Kidney (tissue), 14 donors: ENCODE measurements around the gene PDE6D. TPM values are rescaled to one million over a fixed set of nuclear protein-coding genes. Genes with fewer than 3 reads are reported as not detected.

Source experiments
- DNase-seq, 5 donors: peaks; one replicate each; pipeline ENCODE4 v3.0.0-alpha.2; 2013 to 2020
- FAIRE-seq: peaks from 2 replicates; lab custom pipeline; 2012; peaks lifted over from hg19 to GRCh38; lab: Jason Lieb, UNC
- H3K27ac ChIP-seq, 2 donors: one replicate each; pipeline ENCODE4 v1.7.0; 2013; ENCODE audit warnings: low read depth in 2 of 2, low read length in 2 of 2, inconsistent platforms in 1 of 2
- H3K27me3 ChIP-seq: one replicate; pipeline ENCODE4 v1.7.1; 2013; ENCODE audit warnings: low read length, inconsistent platforms; ENCODE audit not compliant: control insufficient read depth, insufficient read depth
- H3K36me3 ChIP-seq, 3 donors: one replicate each; pipeline versions ENCODE4 v1.7.0 to v1.7.1; 2013; ENCODE audit warnings: low read length in 3 of 3, control low read depth in 1 of 3, inconsistent platforms in 1 of 3; ENCODE audit not compliant: insufficient read depth in 3 of 3, control insufficient read depth in 2 of 3
- H3K4me1 ChIP-seq, 3 donors: one replicate each; pipeline versions ENCODE4 v1.7.0 to v1.7.1; 2013; ENCODE audit warnings: low read length in 3 of 3, inconsistent platforms in 1 of 3, low read depth in 1 of 3; ENCODE audit not compliant: control insufficient read depth in 2 of 3, insufficient read depth in 2 of 3
- H3K4me3 ChIP-seq, 3 donors: one replicate each; pipeline versions ENCODE4 v1.7.0 to v1.8.1; 2013; ENCODE audit warnings: low read length in 3 of 3, control low read depth in 1 of 3, inconsistent platforms in 1 of 3
- H3K9ac ChIP-seq, 3 donors: one replicate each; pipeline versions ENCODE4 v1.7.0 to v1.7.1; 2013; ENCODE audit warnings: low read length in 3 of 3, control low read depth in 1 of 3, inconsistent platforms in 1 of 3
- H3K9me3 ChIP-seq, 3 donors: one replicate each; pipeline versions ENCODE4 v1.7.0 to v1.7.1; 2013; ENCODE audit warnings: low read length in 3 of 3, control low read depth in 1 of 3, inconsistent platforms in 1 of 3; ENCODE audit not compliant: control insufficient read depth in 2 of 3, insufficient read depth in 1 of 3
- intact Hi-C: fragments of 100-400 bp; cut with DNase I; formaldehyde crosslinking; loops from one replicate; pipeline ENCODE4 v1.11.1; 2022
- polyA plus RNA-seq: library from polyadenylated mRNA; stranded (reverse); fragments of 350-450 nt; fragmentation: Illumina TruSeq; extraction: RNeasy Lipid Tissue Mini Kit (QIAGEN cat#74804); gene quantifications from one replicate; pipeline ENCODE4 v1.2.3, GENCODE V29; 2014; ENCODE audit warnings: low read depth, low replicate concordance; ENCODE audit not compliant: insufficient read depth
- total RNA-seq: library from RNA; stranded (reverse); fragmentation: NEBNext Ultra II Directional; extraction: Animal tissue kit (Norgen Biotek cat#: 25700); gene quantifications from one replicate; pipeline ENCODE4 v1.2.1, GENCODE V29; 2021
- TF ChIP-seq, protein P1 (sequence below): IDR thresholded peaks from 3 replicates; pipeline ENCODE4 v1.5.1; 2012; ENCODE audit warnings: mild to moderate bottlenecking, moderate library complexity, borderline replicate concordance; ENCODE audit not compliant: insufficient read depth; ENCODE audit errors: extremely low read depth
- donor health status: control.
- donor health status: control.
- donor health status: control.
- donor health status: control.
- donor health status: control.
- donor health status: DM: yes; HTN: yes; CAD: no.
- donor health status: Normal renal cell carcinoma (clear cell type).

Gene PDE6D
- total and polyA plus RNA-seq, 2 donors from 2014 or later, result 21.7 to 28.2 TPM

DNA sequence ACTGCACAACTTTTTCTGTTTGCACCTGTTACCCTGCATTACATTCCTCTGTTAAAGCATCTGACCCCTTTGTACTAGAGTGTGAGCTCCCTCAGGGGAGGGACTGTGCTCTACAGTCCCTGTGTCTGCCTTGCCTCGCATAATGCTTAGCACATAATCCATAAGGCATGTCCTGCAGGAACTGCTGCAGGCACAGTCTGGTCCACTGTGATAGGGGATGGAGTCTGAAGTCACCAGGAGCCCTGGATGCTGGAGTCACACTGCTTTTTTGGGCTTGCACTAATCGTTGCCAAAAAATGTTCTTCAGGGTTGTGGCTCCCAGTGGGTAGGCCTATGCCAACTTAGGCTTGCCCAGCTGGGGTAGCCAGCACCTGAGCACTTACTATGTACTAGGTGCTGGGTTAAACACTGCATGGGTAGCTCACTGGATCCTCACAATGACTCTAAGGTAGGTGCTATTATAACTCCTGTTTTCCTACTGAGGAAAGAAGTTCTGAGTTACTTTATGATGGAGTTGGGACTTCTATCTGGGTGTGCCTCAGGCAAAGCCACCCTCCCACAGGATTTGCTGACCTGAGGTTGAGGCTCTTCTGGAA lies 38.5 kb upstream of the PDE6D start:
- Histone ChIP-seq H3K27me3 (no peaks in the 10 kb centered on the region), H3K4me3 (no peak overlapping the region), H3K9me3 (peaks cover 0 to 5% (median 4%) of the 10 kb centered on the region in 3 donors), H3K9ac (no peak overlapping the region), H3K4me1 (no peaks in the 10 kb centered on the region), H3K27ac (no peak overlapping the region), H3K36me3 (no peaks in the 10 kb centered on the region)
- FAIRE-seq, result no peak
- intact Hi-C loops, result no loop called here
- no peak for DNase-seq
- TF ChIP-seq, protein P1, sequence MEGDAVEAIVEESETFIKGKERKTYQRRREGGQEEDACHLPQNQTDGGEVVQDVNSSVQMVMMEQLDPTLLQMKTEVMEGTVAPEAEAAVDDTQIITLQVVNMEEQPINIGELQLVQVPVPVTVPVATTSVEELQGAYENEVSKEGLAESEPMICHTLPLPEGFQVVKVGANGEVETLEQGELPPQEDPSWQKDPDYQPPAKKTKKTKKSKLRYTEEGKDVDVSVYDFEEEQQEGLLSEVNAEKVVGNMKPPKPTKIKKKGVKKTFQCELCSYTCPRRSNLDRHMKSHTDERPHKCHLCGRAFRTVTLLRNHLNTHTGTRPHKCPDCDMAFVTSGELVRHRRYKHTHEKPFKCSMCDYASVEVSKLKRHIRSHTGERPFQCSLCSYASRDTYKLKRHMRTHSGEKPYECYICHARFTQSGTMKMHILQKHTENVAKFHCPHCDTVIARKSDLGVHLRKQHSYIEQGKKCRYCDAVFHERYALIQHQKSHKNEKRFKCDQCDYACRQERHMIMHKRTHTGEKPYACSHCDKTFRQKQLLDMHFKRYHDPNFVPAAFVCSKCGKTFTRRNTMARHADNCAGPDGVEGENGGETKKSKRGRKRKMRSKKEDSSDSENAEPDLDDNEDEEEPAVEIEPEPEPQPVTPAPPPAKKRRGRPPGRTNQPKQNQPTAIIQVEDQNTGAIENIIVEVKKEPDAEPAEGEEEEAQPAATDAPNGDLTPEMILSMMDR, result no peak

DNA sequence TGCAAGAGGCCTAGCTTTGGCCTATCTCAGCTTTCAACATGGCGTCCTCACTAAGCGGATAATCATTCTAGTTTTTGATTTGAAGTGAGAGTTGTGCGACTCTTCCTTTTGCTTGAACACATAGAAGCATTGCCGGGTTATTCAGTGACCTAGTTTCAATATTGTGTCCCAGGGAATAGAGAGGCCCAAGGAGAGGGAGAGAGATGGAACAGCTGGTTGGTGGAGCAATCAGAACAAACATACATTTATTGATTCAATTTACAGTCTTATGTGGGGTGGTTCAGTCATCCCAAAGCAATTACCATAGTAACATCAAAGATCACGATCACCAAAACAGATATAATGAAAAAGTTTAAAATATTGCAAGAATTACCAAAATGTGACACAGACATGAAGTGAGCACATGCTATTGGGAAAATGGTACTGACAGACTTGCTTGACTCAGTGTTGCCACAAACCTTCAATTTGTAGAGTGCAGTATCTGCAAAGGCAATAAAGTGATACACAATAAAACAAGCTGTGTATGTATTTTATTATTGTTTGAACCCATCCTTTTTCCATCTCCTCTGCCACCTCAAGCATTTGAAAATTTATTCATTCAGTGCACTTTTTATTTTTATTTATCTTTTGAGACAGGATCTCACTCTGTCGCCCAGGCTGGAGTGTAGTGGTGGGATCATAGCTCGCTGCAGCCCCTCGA lies 35.4 kb upstream of the PDE6D start:
- FAIRE-seq (no peak), DNase-seq (no peak)
- no peak overlapping the region for H3K4me3 ChIP-seq
- intact Hi-C loops, result no loop called here
- H3K9ac ChIP-seq, result no peak overlapping the region
- H3K27ac ChIP-seq, result no peak overlapping the region
- H3K27me3 ChIP-seq, result no peaks in the 10 kb centered on the region
- no peaks in the 10 kb centered on the region for H3K9me3 ChIP-seq
- H3K4me1 ChIP-seq, result no peaks in the 10 kb centered on the region
- peaks cover 0 to 2% (median 0%) of the 10 kb centered on the region in 3 donors for H3K36me3 ChIP-seq
- TF ChIP-seq, protein P1, result no peak

DNA sequence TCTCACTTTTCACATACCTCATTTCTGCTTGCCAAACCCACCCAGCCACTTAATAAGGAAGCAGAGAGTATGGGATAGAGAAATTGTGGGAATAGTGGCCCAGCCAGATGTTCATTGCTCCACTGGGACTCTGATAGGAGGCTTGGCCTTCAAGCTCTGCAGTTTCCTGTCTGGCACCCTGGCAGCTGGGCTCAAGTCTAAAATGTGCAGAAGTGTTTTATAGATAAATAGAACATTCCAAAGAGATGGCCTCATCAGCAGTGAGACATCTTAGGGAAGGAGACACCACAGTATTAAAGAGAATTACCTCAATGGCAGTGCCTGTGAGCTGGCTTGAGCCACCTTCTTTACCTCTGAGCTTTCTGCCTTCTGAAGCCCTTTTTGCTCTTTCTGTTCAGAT lies 29.8 kb upstream of the PDE6D start:
- no peak for FAIRE-seq
- H3K27ac ChIP-seq, result no peak overlapping the region
- H3K27me3 ChIP-seq, result no peaks in the 10 kb centered on the region
- no peak for DNase-seq
- no peaks in the 10 kb centered on the region for H3K9me3 ChIP-seq
- intact Hi-C loops, result no loop called here
- H3K4me1 ChIP-seq, result no peaks in the 10 kb centered on the region
- TF ChIP-seq, protein P1, result no peak
- H3K9ac ChIP-seq, result no peak overlapping the region
- no peak overlapping the region for H3K4me3 ChIP-seq
- H3K36me3 ChIP-seq, result peaks cover 4 to 30% (median 17%) of the 10 kb centered on the region in 3 donors
